Lower lobe of right lung (tissue), 2 donors: ENCODE data around the gene RALBP1. TPM values are rescaled to one million over a fixed set of nuclear protein-coding genes. Genes with fewer than 3 reads are reported as not detected.

ENCODE experiments used
- ATAC-seq, 2 donors: fragments of 200-7000 bp; cut with Tn5 transposase; one replicate each; pipeline ENCODE4 v1.9.1; 2020 to 2022; ENCODE audit warnings: mild to moderate bottlenecking in 2 of 2, moderate library complexity in 2 of 2
- DNase-seq: peaks from one replicate; pipeline ENCODE4 v3.0.0-alpha.2; 2020
- H3K27ac ChIP-seq: fragments of 200-600 bp; one replicate; pipeline ENCODE4 v1.8.0; 2022
- H3K27me3 ChIP-seq: fragments of 200-600 bp; one replicate; pipeline ENCODE4 v1.8.0; 2022; ENCODE audit warnings: low read depth
- H3K36me3 ChIP-seq: fragments of 200-600 bp; one replicate; pipeline ENCODE4 v1.8.0; 2022; ENCODE audit warnings: mild to moderate bottlenecking
- H3K4me1 ChIP-seq: fragments of 200-600 bp; one replicate; pipeline ENCODE4 v1.8.0; 2022
- H3K4me3 ChIP-seq: fragments of 200-600 bp; one replicate; pipeline ENCODE4 v1.8.0; 2022; ENCODE audit warnings: mild to moderate bottlenecking
- H3K9me3 ChIP-seq: fragments of 200-600 bp; one replicate; pipeline ENCODE4 v1.8.0; 2022
- intact Hi-C: fragments of 100-400 bp; cut with DNase I; formaldehyde crosslinking; loops from one replicate; pipeline ENCODE4 v1.11.0; 2022
- total RNA-seq: library from RNA; stranded (reverse); fragmentation: NEBNext Ultra II Directional; extraction: Animal tissue kit (Norgen Biotek cat#: 25700); gene quantifications from one replicate; pipeline ENCODE4 v1.2.1, GENCODE V29; 2021
- TF ChIP-seq, protein P1 (sequence below): fragments of 200-600 bp; IDR thresholded peaks from one replicate; pipeline ENCODE4 v1.8.0; 2022; ENCODE audit warnings: antibody characterized with exemption, mild to moderate bottlenecking
- donor health status: DM: no; HTN: yes; CAD: no; lungs with severe emphysema.

RALBP1 gene
- total RNA-seq, 1 donor from 2014 or later, result 58.1 TPM

DNA sequence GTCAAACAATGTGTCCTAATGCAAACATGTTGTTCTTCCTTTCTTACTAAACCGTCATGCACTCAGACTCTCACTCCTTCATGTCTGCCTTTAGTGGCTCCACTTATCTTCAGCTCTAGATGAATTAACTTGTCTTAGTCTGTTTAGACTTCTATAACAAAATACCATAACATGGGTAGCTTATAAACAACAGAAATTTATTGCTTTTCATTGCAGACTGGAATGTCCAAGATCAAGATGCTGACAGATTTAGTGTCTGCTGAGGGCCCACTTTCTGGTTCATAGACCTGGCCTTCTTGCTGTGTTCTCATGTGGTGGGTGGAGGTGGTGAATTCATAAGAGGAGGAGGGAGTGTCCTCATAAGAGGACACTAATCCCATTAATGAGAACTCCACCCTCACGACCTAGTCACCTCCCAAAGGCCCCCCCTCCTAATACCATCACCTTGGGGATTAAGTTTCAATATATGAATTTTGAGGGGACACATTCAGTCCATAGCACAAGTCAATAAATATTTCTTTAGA is 32.3 kb downstream of the RALBP1 start:
- Histone ChIP-seq H3K27ac (no peak overlapping the region), H3K4me1 (no peaks in the 10 kb centered on the region), H3K36me3 (no peaks in the 10 kb centered on the region), H3K4me3 (no peak overlapping the region), H3K9me3 (peaks cover 4% of the 10 kb centered on the region), H3K27me3 (no peaks in the 10 kb centered on the region)
- ATAC-seq (no peak), DNase-seq (no peak)
- intact Hi-C loops, result no loop called here
- TF ChIP-seq, protein P1, sequence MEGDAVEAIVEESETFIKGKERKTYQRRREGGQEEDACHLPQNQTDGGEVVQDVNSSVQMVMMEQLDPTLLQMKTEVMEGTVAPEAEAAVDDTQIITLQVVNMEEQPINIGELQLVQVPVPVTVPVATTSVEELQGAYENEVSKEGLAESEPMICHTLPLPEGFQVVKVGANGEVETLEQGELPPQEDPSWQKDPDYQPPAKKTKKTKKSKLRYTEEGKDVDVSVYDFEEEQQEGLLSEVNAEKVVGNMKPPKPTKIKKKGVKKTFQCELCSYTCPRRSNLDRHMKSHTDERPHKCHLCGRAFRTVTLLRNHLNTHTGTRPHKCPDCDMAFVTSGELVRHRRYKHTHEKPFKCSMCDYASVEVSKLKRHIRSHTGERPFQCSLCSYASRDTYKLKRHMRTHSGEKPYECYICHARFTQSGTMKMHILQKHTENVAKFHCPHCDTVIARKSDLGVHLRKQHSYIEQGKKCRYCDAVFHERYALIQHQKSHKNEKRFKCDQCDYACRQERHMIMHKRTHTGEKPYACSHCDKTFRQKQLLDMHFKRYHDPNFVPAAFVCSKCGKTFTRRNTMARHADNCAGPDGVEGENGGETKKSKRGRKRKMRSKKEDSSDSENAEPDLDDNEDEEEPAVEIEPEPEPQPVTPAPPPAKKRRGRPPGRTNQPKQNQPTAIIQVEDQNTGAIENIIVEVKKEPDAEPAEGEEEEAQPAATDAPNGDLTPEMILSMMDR, result no peak

DNA sequence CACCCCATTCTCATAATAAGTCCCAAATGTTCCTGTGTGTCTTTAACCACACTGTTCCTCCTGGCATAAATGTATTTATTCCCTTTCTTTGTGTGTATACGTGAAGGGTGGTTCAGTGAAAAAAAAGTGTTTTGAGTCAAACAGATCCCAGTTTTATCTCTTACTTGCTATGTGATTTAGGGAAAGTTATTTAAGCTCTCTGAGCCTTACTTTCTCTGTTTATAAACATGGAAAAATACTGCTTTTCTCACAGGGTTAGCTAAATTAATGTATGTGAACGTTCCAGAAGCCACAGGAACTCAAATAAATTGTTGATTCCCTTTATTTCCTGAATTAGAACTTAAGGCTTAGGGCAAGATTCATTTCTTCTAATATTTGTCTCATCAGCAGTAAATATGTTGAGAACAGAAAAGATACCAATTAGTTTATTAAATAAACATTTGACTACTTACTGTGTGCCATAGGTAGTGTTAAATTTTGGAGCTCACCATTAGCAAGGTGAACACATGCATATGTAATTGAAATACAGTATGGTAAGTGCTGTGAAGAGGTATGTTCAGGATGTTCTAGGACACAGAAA is 33.2 kb downstream of the RALBP1 start:
- DNase-seq (no peak), ATAC-seq (no peak)
- intact Hi-C loops, result no loop called here
- no peaks in the 10 kb centered on the region for H3K9me3 ChIP-seq
- TF ChIP-seq, protein P1, result no peak
- H3K4me3 ChIP-seq, result no peak overlapping the region
- H3K27me3 ChIP-seq, result no peaks in the 10 kb centered on the region
- no peaks in the 10 kb centered on the region for H3K4me1 ChIP-seq
- peaks cover 7% of the 10 kb centered on the region for H3K36me3 ChIP-seq
- H3K27ac ChIP-seq, result no peak overlapping the region

DNA sequence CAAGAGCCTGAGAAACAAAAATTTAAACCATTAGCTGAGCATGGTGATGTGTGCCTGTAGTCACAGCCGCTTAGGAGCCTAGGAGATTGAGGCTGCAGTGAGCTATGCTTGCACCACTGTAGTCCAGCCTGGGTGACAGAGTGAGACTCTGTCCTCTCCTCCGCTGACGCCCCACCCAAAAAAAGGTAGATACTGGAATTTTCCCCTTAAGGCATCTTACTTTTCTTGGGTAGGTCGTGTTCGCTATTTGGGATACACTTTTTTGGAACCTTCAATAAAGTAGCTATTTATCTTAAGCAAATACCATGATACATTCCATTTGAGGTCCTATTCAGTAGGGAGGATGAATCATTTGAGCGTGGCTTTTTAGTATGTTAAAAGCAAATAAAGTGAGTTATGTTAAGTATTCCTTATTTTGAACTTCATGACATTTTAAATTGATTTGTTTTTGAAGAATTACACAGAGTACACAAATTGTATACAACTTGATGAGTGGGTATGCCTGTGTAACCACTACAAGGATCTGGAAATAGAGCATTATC is 38.7 kb downstream of the RALBP1 start:
- H3K4me3 ChIP-seq, result no peak overlapping the region
- no peak for DNase-seq
- H3K27me3 ChIP-seq, result no peaks in the 10 kb centered on the region
- peak in 1 of 2 donors; percentile 61 for ATAC-seq
- intact Hi-C loops, result no loop called here
- H3K9me3 ChIP-seq, result no peaks in the 10 kb centered on the region
- TF ChIP-seq, protein P1, result no peak
- no peaks in the 10 kb centered on the region for H3K4me1 ChIP-seq
- H3K27ac ChIP-seq, result no peak overlapping the region
- H3K36me3 ChIP-seq, result peaks cover 27% of the 10 kb centered on the region

DNA sequence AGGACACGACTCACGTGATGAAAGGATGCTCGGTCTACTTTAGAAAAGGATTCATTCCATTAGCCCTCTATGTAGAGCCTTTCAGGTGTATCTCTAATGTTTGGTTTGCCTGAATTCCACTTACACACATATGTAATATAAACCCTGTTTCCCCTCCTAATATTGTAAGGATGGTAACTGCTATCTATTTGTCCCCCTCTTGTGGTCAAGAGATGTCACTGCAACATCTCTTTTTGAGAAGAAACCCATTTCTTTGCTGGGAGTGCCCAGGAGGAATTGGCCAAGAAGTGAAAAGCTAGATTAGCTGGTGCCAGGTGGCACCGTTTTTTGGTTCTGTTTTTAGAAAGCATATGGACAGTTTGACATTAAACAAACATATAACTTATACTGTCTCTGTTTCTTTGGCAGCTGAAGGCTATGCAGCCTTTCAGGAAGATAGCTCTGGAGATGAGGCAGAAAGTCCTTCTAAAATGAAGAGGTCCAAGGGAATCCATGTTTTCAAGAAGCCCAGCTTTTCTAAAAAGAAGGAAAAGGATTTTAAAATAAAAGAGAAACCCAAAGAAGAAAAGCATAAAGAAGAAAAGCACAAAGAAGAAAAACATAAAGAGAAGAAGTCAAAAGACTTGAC is 41.2 kb downstream of the RALBP1 start:
- no peaks in the 10 kb centered on the region for H3K4me1 ChIP-seq
- ATAC-seq, result peak; percentile 61 to 63
- H3K27ac ChIP-seq, result no peak overlapping the region
- no peak for DNase-seq
- peaks cover 27% of the 10 kb centered on the region for H3K36me3 ChIP-seq
- intact Hi-C loops, result no loop called here
- no peaks in the 10 kb centered on the region for H3K9me3 ChIP-seq
- TF ChIP-seq, protein P1, result peak; percentile 86
- no peaks in the 10 kb centered on the region for H3K27me3 ChIP-seq
- no peak overlapping the region for H3K4me3 ChIP-seq

DNA sequence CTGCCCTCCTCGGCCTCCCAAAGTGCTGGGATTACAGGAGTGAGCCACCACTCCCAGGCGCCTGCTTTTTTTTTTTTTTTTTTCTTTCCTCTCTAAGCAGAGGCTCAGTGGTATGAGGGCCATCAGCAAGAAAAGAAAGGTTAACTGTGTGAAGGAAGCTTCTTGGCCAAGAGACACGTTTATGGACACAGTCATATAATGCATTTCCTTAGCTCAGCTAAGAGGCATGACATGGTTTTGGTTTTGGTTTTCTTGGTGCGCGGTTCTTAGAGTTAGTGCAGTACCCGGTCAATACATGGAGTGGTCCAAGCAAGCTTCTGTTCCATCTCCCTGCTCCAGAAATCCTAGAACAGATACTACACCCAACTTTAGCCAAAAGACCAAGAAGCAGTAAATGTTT is 42.6 kb downstream of the RALBP1 start:
- Histone ChIP-seq H3K4me3 (no peak overlapping the region), H3K36me3 (peaks cover 34% of the 10 kb centered on the region), H3K27me3 (no peaks in the 10 kb centered on the region), H3K4me1 (no peaks in the 10 kb centered on the region), H3K27ac (no peak overlapping the region), H3K9me3 (no peaks in the 10 kb centered on the region)
- TF ChIP-seq, protein P1, result no peak
- DNase-seq (no peak), ATAC-seq (no peak)
- intact Hi-C loops, result no loop called here
